NCI-H1092 (cell line): ENCODE measurements around the gene ITFG1.
"Not testable (repeated sequence)": the region's sequence is repeated elsewhere in the genome, so short reads cannot be mapped to it uniquely, and the experiment has no call there.

ENCODE experiments used
- DNase-seq: peaks from one replicate; lab custom pipeline; 2025; lab: John Stamatoyannopoulos, UW

The ITFG1 gene

GRCh38 chr16:47236716-47237115 lies 224.1 kb downstream of the ITFG1 start:
- DNase-seq = no peak

GRCh38 chr16:47230296-47230695 lies 230.6 kb downstream of the ITFG1 start:
- DNase-seq = no peak

- DNase-seq = no peak
These were observed 231.5 kb downstream of the ITFG1 start for GRCh38 chr16:47229053-47230050.

- DNase-seq = no peak
These were observed 232.6 kb downstream of the ITFG1 start for GRCh38 chr16:47228241-47228640.

GRCh38 chr16:47213761-47214440 lies 247.0 kb downstream of the ITFG1 start:
- no peak for DNase-seq

- DNase-seq = no peak
These were observed 249.6 kb downstream of the ITFG1 start for GRCh38 chr16:47211218-47211617.

- DNase-seq = no peak
These were observed 255.9 kb downstream of the ITFG1 start for GRCh38 chr16:47204736-47205504.

- peak; percentile 55 for DNase-seq
These were observed 257.4 kb downstream of the ITFG1 start for GRCh38 chr16:47203433-47203832.

- DNase-seq = no peak
These were observed 262.7 kb downstream of the ITFG1 start for GRCh38 chr16:47198180-47198575.

- peak; percentile 49 for DNase-seq
These were observed 263.2 kb downstream of the ITFG1 start for GRCh38 chr16:47197536-47198179.

- peak; percentile 52 for DNase-seq
These were observed 264.4 kb downstream of the ITFG1 start for GRCh38 chr16:47196457-47196856.

- DNase-seq = no peak
These were observed 278.5 kb downstream of the ITFG1 start for GRCh38 chr16:47182318-47182717.

- DNase-seq = not testable (repeated sequence)
These were observed 279.8 kb downstream of the ITFG1 start for GRCh38 chr16:47181066-47181465.

- no peak for DNase-seq
These were observed 280.8 kb downstream of the ITFG1 start for GRCh38 chr16:47180073-47180472.

- no peak for DNase-seq
These were observed 285.7 kb downstream of the ITFG1 start for GRCh38 chr16:47175152-47175551.

GRCh38 chr16:47162670-47163420 lies 298.0 kb downstream of the ITFG1 start:
- no peak for DNase-seq

GRCh38 chr16:47161464-47161863 lies 299.4 kb downstream of the ITFG1 start:
- no peak for DNase-seq

- no peak for DNase-seq
These were observed 300.4 kb downstream of the ITFG1 start for GRCh38 chr16:47160422-47160821.

- no peak for DNase-seq
These were observed 301.9 kb downstream of the ITFG1 start for GRCh38 chr16:47158992-47159391.

GRCh38 chr16:47156680-47157215 lies 304.1 kb downstream of the ITFG1 start:
- no peak for DNase-seq

- DNase-seq = not testable (repeated sequence)
These were observed 308.4 kb downstream of the ITFG1 start for GRCh38 chr16:47152501-47152900.
